ENCODE data around the gene FHOD1. TPM values are rescaled to one million over a fixed set of nuclear protein-coding genes. Genes with fewer than 3 reads are reported as not detected.

Gene FHOD1
- total and polyA plus RNA-seq, 2 of the 13 experiments (the other 11 are each of a cell fraction or from before 2014, with no cell fraction given): 20.0 to 20.8 TPM

DNA sequence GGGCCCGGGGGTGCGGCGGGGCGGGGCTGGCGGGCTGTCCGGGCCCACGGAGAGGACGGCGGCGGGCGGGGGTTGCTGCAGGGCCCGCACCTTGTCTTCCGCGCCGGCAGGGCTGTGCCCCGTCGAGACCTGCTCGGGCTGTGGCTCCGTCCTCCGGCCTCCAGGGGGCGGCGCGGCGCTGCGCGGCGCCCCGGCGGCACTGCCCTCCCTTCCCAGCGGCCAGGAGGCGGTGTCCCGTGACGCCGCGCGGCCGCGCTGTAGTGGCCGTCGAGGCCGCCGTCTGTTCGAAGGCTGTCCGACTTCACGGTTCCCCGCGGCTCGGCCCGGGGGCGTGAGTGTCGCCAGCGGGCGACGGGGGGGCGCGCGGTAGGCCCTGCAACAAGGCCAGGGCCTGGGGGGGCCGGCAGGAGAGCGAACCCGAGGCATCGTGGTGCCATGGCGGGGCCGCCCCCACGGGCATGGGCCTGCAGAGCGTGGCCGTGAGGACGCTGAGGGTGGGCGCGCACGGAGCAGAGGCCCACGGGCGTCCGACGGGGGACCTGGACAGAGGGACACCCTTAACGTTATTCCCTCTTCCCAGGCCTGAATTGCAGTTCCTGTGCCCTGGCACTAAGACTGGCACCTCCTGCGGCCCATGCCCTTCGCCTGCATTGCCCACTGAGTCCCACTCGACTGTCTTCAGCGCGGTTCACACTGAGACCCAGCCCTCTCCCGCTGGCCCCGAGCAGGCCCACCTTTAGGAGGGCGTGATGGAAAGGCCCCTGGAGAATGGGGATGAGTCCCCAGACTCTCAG lies 32.2 kb upstream of the FHOD1 start, which contains the start of gene PLEKHG4 (continued):
- 0 out of 2 replicates have a peak, but pooled peaks have one; percentile 42 for TF ChIP-seq YEATS4 (CRISPR knock-in tag; IDR thresholded peaks at IDR 0.05; ENCODE audit: borderline replicate concordance)
- TF ChIP-seq ZNF644 (CRISPR knock-in tag; IDR thresholded peaks at IDR 0.05; ENCODE audit: low read depth): no peak
- TF ChIP-seq, protein P1, sequence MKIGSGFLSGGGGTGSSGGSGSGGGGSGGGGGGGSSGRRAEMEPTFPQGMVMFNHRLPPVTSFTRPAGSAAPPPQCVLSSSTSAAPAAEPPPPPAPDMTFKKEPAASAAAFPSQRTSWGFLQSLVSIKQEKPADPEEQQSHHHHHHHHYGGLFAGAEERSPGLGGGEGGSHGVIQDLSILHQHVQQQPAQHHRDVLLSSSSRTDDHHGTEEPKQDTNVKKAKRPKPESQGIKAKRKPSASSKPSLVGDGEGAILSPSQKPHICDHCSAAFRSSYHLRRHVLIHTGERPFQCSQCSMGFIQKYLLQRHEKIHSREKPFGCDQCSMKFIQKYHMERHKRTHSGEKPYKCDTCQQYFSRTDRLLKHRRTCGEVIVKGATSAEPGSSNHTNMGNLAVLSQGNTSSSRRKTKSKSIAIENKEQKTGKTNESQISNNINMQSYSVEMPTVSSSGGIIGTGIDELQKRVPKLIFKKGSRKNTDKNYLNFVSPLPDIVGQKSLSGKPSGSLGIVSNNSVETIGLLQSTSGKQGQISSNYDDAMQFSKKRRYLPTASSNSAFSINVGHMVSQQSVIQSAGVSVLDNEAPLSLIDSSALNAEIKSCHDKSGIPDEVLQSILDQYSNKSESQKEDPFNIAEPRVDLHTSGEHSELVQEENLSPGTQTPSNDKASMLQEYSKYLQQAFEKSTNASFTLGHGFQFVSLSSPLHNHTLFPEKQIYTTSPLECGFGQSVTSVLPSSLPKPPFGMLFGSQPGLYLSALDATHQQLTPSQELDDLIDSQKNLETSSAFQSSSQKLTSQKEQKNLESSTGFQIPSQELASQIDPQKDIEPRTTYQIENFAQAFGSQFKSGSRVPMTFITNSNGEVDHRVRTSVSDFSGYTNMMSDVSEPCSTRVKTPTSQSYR (CRISPR knock-in tag; IDR thresholded peaks at IDR 0.05; ENCODE audit: borderline replicate concordance): 0 out of 2 replicates have a peak, but pooled peaks have one; percentile 11
- no peak for TF ChIP-seq ZNF512 (CRISPR knock-in tag; IDR thresholded peaks at IDR 0.05)
- TF ChIP-seq HINFP (CRISPR knock-in tag; IDR thresholded peaks at IDR 0.05; ENCODE audit: low read depth): 0 out of 2 replicates have a peak, but pooled peaks have one; percentile 31
- TF ChIP-seq, protein P2, sequence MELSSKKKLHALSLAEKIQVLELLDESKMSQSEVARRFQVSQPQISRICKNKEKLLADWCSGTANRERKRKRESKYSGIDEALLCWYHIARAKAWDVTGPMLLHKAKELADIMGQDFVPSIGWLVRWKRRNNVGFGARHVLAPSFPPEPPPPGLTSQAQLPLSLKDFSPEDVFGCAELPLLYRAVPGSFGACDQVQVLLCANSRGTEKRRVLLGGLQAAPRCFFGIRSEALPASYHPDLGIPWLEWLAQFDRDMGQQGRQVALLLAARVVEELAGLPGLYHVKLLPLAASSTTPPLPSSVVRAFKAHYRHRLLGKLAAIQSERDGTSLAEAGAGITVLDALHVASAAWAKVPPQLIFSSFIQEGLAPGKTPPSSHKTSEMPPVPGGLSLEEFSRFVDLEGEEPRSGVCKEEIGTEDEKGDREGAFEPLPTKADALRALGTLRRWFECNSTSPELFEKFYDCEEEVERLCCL (CRISPR knock-in tag; IDR thresholded peaks at IDR 0.05; ENCODE audit: borderline replicate concordance): no peak
- TF ChIP-seq YEATS2 (CRISPR knock-in tag; IDR thresholded peaks at IDR 0.05; ENCODE audit: borderline replicate concordance): no peak
- no peak for TF ChIP-seq HMG20A (CRISPR knock-in tag; IDR thresholded peaks at IDR 0.05; ENCODE audit: borderline replicate concordance)
- TF ChIP-seq, protein P3, sequence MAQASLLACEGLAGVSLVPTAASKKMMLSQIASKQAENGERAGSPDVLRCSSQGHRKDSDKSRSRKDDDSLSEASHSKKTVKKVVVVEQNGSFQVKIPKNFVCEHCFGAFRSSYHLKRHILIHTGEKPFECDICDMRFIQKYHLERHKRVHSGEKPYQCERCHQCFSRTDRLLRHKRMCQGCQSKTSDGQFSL (CRISPR knock-in tag; IDR thresholded peaks at IDR 0.05): no peak
- TF ChIP-seq CSRNP2 (CRISPR knock-in tag; conservative IDR thresholded peaks at IDR 0.05; ENCODE audit: low read depth): peak; percentile 91; the same call in 1 of the 2 replicates
- TF ChIP-seq, protein P4, sequence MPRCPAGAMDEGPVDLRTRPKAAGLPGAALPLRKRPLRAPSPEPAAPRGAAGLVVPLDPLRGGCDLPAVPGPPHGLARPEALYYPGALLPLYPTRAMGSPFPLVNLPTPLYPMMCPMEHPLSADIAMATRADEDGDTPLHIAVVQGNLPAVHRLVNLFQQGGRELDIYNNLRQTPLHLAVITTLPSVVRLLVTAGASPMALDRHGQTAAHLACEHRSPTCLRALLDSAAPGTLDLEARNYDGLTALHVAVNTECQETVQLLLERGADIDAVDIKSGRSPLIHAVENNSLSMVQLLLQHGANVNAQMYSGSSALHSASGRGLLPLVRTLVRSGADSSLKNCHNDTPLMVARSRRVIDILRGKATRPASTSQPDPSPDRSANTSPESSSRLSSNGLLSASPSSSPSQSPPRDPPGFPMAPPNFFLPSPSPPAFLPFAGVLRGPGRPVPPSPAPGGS (CRISPR knock-in tag; IDR thresholded peaks at IDR 0.05): peak; percentile 89; the same call in 1 of the 2 replicates
- TF ChIP-seq POLR2AphosphoS2 (IDR thresholded peaks at IDR 0.05; ENCODE audit: low read depth, low read length): no peak
- TF ChIP-seq STAT5B (CRISPR knock-in tag; IDR thresholded peaks at IDR 0.05): 0 out of 2 replicates have a peak, but pooled peaks have one; percentile 19
- no peak for TF ChIP-seq ZNF530 (CRISPR knock-in tag; IDR thresholded peaks at IDR 0.05; ENCODE audit: low read depth)
- TF ChIP-seq GLMP (CRISPR knock-in tag; IDR thresholded peaks at IDR 0.05; ENCODE audit: borderline replicate concordance): no peak
